Type B pancreatic cell (in vitro differentiated cells): ENCODE measurements around the gene RNF224. TPM values are rescaled to one million over a fixed set of nuclear protein-coding genes. Genes with fewer than 3 reads are reported as not detected.

Source experiments
- DNase-seq: peaks from one replicate; pipeline ENCODE4 v3.0.0; 2021; ENCODE audit warnings: mixed read lengths; ENCODE audit not compliant: unreplicated experiment; ENCODE audit errors: extremely low spot score
- H3K27ac Mint-ChIP-seq: 2 replicates; pipeline ENCODE4 v1.8.0; 2021; ENCODE audit warnings: mild to moderate bottlenecking, mixed read lengths
- H3K27me3 Mint-ChIP-seq: 2 replicates; pipeline ENCODE4 v1.8.0; 2021; ENCODE audit warnings: mixed read lengths
- H3K36me3 Mint-ChIP-seq: 2 replicates; pipeline ENCODE4 v1.8.0; 2021; ENCODE audit warnings: mixed read lengths
- H3K4me1 Mint-ChIP-seq: one replicate; pipeline ENCODE4 v1.8.0; 2021; ENCODE audit warnings: mixed read lengths; ENCODE audit not compliant: unreplicated experiment
- H3K4me3 Mint-ChIP-seq: 2 replicates; pipeline ENCODE4 v1.8.0; 2021; ENCODE audit warnings: mild to moderate bottlenecking, mixed read lengths
- H3K9me3 Mint-ChIP-seq: 2 replicates; pipeline ENCODE4 v1.8.0; 2021; ENCODE audit warnings: mixed read lengths
- CTCF ChIP-seq: fragments of 200-600 bp; sonication (generic); conservative IDR thresholded peaks from 2 replicates; pipeline ENCODE4 v1.5.0; 2021; ENCODE audit warnings: antibody characterized with exemption, mild to moderate bottlenecking
- total RNA-seq: library from RNA; stranded (reverse); gene quantifications from 2 replicates; pipeline ENCODE4 v1.2.1, GENCODE V29; 2021; ENCODE audit warnings: low replicate concordance

RNF224 gene
- total RNA-seq, 1 donor from 2014 or later = 0.48 TPM

GRCh38 chr9:137181680-137182079, 45.6 kb upstream of the RNF224 start:
- Mint-ChIP-seq H3K4me3 (no peak overlapping the region), H3K9me3 (no peaks in the 10 kb centered on the region), H3K36me3 (no peaks in the 10 kb centered on the region), H3K27me3 (no peaks in the 10 kb centered on the region), H3K27ac (no peak overlapping the region), H3K4me1 (peaks cover 1% of the 10 kb centered on the region)
- TF ChIP-seq CTCF = no peak
- DNase-seq = no peak

DNA sequence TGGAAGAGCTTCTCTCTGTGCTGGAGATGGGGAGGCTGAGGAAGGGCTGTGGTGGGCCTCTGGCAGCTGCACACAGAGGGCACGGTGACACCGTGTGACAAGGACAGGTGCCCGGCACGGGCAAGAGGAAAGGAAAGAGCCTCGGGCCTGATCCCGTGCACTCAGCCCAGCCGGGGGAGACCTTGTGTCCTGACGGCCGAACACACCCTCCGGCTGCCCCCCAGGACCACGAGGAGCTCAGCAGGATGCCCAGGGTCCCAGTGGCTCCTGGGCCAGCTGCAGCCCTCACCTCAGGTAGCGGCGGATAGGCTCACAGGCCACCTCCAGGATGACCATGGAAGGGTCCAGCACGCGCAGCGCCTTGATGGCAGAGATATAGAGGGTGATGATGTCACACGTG, 44.5 kb upstream of the RNF224 start:
- peaks cover 5% of the 10 kb centered on the region for H3K4me1 Mint-ChIP-seq
- no peak overlapping the region for H3K4me3 Mint-ChIP-seq
- no peak overlapping the region for H3K27ac Mint-ChIP-seq
- H3K27me3 Mint-ChIP-seq = no peaks in the 10 kb centered on the region
- no peak for TF ChIP-seq CTCF
- H3K36me3 Mint-ChIP-seq = no peaks in the 10 kb centered on the region
- no peaks in the 10 kb centered on the region for H3K9me3 Mint-ChIP-seq
- DNase-seq = no peak

GRCh38 chr9:137183980-137184595, 43.2 kb upstream of the RNF224 start:
- Mint-ChIP-seq H3K9me3 (no peaks in the 10 kb centered on the region), H3K27me3 (no peaks in the 10 kb centered on the region), H3K4me3 (no peak overlapping the region), H3K27ac (no peak overlapping the region), H3K4me1 (peaks cover 5% of the 10 kb centered on the region), H3K36me3 (no peaks in the 10 kb centered on the region)
- TF ChIP-seq CTCF = no peak
- DNase-seq = no peak

DNA sequence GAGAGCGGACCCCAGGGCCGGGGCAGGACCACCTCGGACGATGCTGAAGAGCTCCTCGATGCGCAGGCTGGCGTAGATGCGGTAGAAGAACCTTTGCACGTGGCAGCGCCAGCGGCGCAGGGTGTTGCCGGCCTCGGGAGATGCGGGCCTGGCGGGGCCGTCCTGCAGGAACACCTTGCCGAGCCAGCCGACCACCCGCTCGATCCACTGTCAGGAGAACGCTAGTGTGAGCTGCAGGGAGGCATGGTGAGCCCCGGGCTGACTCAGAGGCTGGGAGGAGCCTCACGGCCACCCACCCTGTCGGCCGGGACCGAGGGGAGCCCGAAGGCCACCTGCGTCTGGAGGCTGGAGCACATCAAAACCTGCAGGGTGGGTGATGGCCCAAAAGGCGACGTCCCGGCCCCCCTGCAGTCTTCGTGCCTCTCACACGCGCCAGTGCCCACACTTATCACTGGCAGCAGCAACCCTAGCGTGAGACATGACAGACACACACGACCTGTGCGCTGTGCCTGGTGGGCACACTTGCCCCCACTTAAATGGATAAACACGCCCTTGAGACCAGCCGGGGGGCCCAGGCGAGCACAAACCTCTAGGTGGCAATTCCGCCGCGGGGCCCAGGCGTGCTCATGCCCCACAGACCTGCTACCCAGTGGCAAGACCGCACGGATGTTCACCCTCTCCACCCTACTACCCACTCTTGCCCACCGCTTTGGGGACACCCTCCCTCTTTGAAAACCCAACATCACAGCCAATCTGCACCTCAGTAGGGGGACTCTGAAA, 42.2 kb upstream of the RNF224 start:
- H3K36me3 Mint-ChIP-seq = no peaks in the 10 kb centered on the region
- no peak for DNase-seq
- H3K27me3 Mint-ChIP-seq = no peaks in the 10 kb centered on the region
- no peak overlapping the region for H3K27ac Mint-ChIP-seq
- H3K9me3 Mint-ChIP-seq = no peaks in the 10 kb centered on the region
- H3K4me1 Mint-ChIP-seq = peaks cover 5% of the 10 kb centered on the region
- no peak overlapping the region for H3K4me3 Mint-ChIP-seq
- TF ChIP-seq CTCF = no peak

GRCh38 chr9:137185921-137186320, 41.4 kb upstream of the RNF224 start:
- peaks cover 5% of the 10 kb centered on the region for H3K4me1 Mint-ChIP-seq
- DNase-seq = no peak
- no peak for TF ChIP-seq CTCF
- no peaks in the 10 kb centered on the region for H3K27me3 Mint-ChIP-seq
- H3K36me3 Mint-ChIP-seq = no peaks in the 10 kb centered on the region
- no peak overlapping the region for H3K27ac Mint-ChIP-seq
- no peak overlapping the region for H3K4me3 Mint-ChIP-seq
- no peaks in the 10 kb centered on the region for H3K9me3 Mint-ChIP-seq
